A549 (cell line): ENCODE data around the gene SAAL1. TPM values are rescaled to one million over a fixed set of nuclear protein-coding genes. Genes with fewer than 3 reads are reported as not detected.

Experiments
- ATAC-seq, 2 experiments: fragments of 200-7000 bp in 1 of 2; fragments of >200 bp in 1 of 2; cut with Nextera tagmentation in 1 of 2; cut with Tn5 transposase in 1 of 2; 3 replicates each; pipeline versions ENCODE4 v1.8.0 to v1.9.1; 2018 to 2020; ENCODE audit warnings: mild to moderate bottlenecking in 1 of 2, moderate library complexity in 1 of 2
- CTCF ChIA-PET: fragments of 300-600 bp; sonication (Branson Sonifier 250); formaldehyde crosslinking; extraction: SDS; loops from one replicate; lab custom pipeline; 2021; ENCODE audit warnings: antibody characterized with exemption, inconsistent platforms; lab: Yijun Ruan, JAX
- POLR2A ChIA-PET: fragments of 350-600 bp; formaldehyde crosslinking; extraction: SDS; loops from one replicate; lab custom pipeline; 2021; ENCODE audit warnings: antibody characterized with exemption, inconsistent platforms; lab: Yijun Ruan, JAX
- DNase-seq, 2 experiments: peaks; one replicate each; pipeline versions ENCODE4 v3.0.0 to v3.0.0-alpha.2; 2011 to 2016; ENCODE audit warnings: low read depth in 1 of 2, low spot score in 1 of 2
- FAIRE-seq: peaks from 2 replicates; lab custom pipeline; 2011; peaks lifted over from hg19 to GRCh38; lab: Jason Lieb, UNC
- H3K27ac ChIP-seq, 2 experiments: fragments of >200 bp; sonication (Bioruptor Twin); formaldehyde crosslinking; 3 replicates each; pipeline ENCODE4 v1.5.1; 2016 to 2017
- H3K4me1 ChIP-seq: fragments of >200 bp; sonication (Bioruptor Twin); formaldehyde crosslinking; 3 replicates; pipeline ENCODE4 v1.6.1; 2016
- H3K4me2 ChIP-seq: fragments of >200 bp; sonication (Bioruptor Twin); formaldehyde crosslinking; 3 replicates; pipeline ENCODE4 v1.6.1; 2016
- H3K4me3 ChIP-seq: fragments of >200 bp; sonication (Bioruptor Twin); formaldehyde crosslinking; 3 replicates; pipeline ENCODE4 v1.5.1; 2016
- H3K9me3 ChIP-seq: fragments of >200 bp; sonication (Bioruptor Twin); formaldehyde crosslinking; 3 replicates; pipeline ENCODE4 v1.6.1; 2016
- BHLHE40 ChIP-seq: IDR thresholded peaks from 2 replicates; pipeline ENCODE4 v1.6.1; 2012; ENCODE audit warnings: low read depth, low read length, inconsistent platforms
- CBX2 ChIP-seq: fragments of 200-600 bp; sonication (generic); IDR thresholded peaks from 2 replicates; pipeline ENCODE4 v1.6.1; 2016; ENCODE audit warnings: low read depth, mild to moderate bottlenecking, borderline replicate concordance
- CEBPB ChIP-seq, 2 experiments: fragments of >200 bp in 1 of 2; sonication (Bioruptor Twin) in 1 of 2; formaldehyde crosslinking in 1 of 2; IDR thresholded peaks; 2 replicates each; pipeline ENCODE4 v1.6.1; 2012 to 2016
- EHMT2 ChIP-seq: fragments of 200-600 bp; sonication (generic); IDR thresholded peaks from 2 replicates; pipeline ENCODE4 v1.6.1; 2016; ENCODE audit warnings: antibody characterized with exemption, low read depth, mild to moderate bottlenecking, moderate library complexity
- GATA3 ChIP-seq: IDR thresholded peaks from 2 replicates; pipeline ENCODE4 v1.6.1; 2012; ENCODE audit warnings: borderline replicate concordance
- HEYL ChIP-seq: fragments of 250-450 bp; sonication (Bioruptor Pico); IDR thresholded peaks from 2 replicates; pipeline ENCODE4 v1.8.0; 2021; ENCODE audit warnings: mild to moderate bottlenecking, moderate library complexity
- HOXB13 ChIP-seq: fragments of 250-450 bp; sonication (Bioruptor Pico); IDR thresholded peaks from 2 replicates; pipeline ENCODE4 v1.5.0; 2020; ENCODE audit warnings: low read depth, mild to moderate bottlenecking, moderate library complexity
- JUNB ChIP-seq: fragments of >200 bp; sonication (Bioruptor Twin); formaldehyde crosslinking; IDR thresholded peaks from 2 replicates; pipeline ENCODE4 v1.6.1; 2016
- MYC ChIP-seq: IDR thresholded peaks from 2 replicates; pipeline ENCODE4 v1.6.1; 2012; ENCODE audit warnings: mild to moderate bottlenecking, inconsistent platforms, low read length, improper control_type of control experiment, borderline replicate concordance
- NFE2L2 ChIP-seq: fragments of 150-350 bp; conservative IDR thresholded peaks from 2 replicates; pipeline ENCODE4 v1.6.1; 2014; ENCODE audit warnings: low read length
- POLR2A ChIP-seq: IDR thresholded peaks from 2 replicates; pipeline ENCODE4 v1.6.1; 2012; ENCODE audit warnings: mild to moderate bottlenecking, low read length
- RAD21 ChIP-seq, 2 experiments: fragments of >200 bp in 1 of 2; sonication (Bioruptor Twin) in 1 of 2; formaldehyde crosslinking in 1 of 2; IDR thresholded peaks in 1 of 2; conservative IDR thresholded peaks in 1 of 2; 2 replicates in 1 of 2; 3 replicates in 1 of 2; pipeline ENCODE4 v1.6.1; 2012 to 2018; ENCODE audit warnings: inconsistent platforms in 1 of 2
- REST ChIP-seq: fragments of 200-600 bp; sonication (generic); IDR thresholded peaks from 2 replicates; pipeline ENCODE4 v1.6.1; 2016; ENCODE audit warnings: antibody characterized with exemption, mild to moderate bottlenecking, moderate library complexity
- TFCP2L1 ChIP-seq: fragments of 250-450 bp; sonication (Bioruptor Pico); IDR thresholded peaks from 2 replicates; pipeline ENCODE4 v1.5.0; 2021; ENCODE audit warnings: mild to moderate bottlenecking
- USF2 ChIP-seq: fragments of 450-650 bp; IDR thresholded peaks from 2 replicates; pipeline ENCODE4 v1.6.1; 2014; ENCODE audit warnings: antibody characterized with exemption
- WGBS: methylation state at CpG from one replicate; pipeline ENCODE4 v1.1.6; 2017; ENCODE audit errors: missing lambda C conversion rate; 5-methylcytosine and 5-hydroxymethylcytosine counted together
- polyA plus RNA-seq, 4 experiments: library from polyadenylated mRNA; depleted of rRNA in 3 of 4; stranded (reverse); fragments of >200 nt; fragmentation: RNase III in 1 of 4; extraction: RNeasy Plus Mini Kit Qiagen cat#74134 plus additional on column Dnase treatment in 1 of 4; gene quantifications; 2 replicates in 3 of 4; 3 replicates in 1 of 4; pipeline ENCODE4 v1.2.3, GENCODE V29; 2011 to 2017
- TF ChIP-seq, protein P1 (sequence below): IDR thresholded peaks from 2 replicates; pipeline ENCODE4 v1.6.1; 2012; ENCODE audit warnings: low read depth, borderline replicate concordance
- TF ChIP-seq, protein P2 (sequence below): fragments of 250-450 bp; sonication (Bioruptor Pico); IDR thresholded peaks from 2 replicates; pipeline ENCODE4 v1.5.0; 2020; ENCODE audit warnings: low read depth, mild to moderate bottlenecking, moderate library complexity
- TF ChIP-seq, protein P3 (sequence below): IDR thresholded peaks from 2 replicates; pipeline ENCODE4 v1.6.1; 2012
- TF ChIP-seq, protein P4 (sequence below): fragments of 150-350 bp; IDR thresholded peaks from 2 replicates; pipeline ENCODE4 v1.6.1; 2014; ENCODE audit warnings: low read depth, mild to moderate bottlenecking, low read length
- TF ChIP-seq, protein P5 (sequence below): fragments of 250-450 bp; sonication (Bioruptor Pico); IDR thresholded peaks from 2 replicates; pipeline ENCODE4 v1.5.0; 2021; ENCODE audit warnings: mild to moderate bottlenecking, moderate library complexity, borderline replicate concordance

The SAAL1 gene
- polyA plus RNA-seq, 2 of the 4 experiments (the other 2 are of a cell fraction), result 46.5 to 56.3 TPM

- Histone ChIP-seq H3K4me2 (no peak overlapping the region), H3K4me1 (no peaks in the 10 kb centered on the region), H3K9me3 (no peaks in the 10 kb centered on the region), H3K4me3 (no peak overlapping the region), H3K27ac (no peak overlapping the region)
- ATAC-seq (no peak), FAIRE-seq (no peak), DNase-seq (no peak)
- TF ChIP-seq CBX2 (no peak), TFCP2L1 (no peak), MYC (no peak), HOXB13 (CRISPR knock-in tag) (no peak), BHLHE40 (no peak), JUNB (no peak), HEYL (CRISPR knock-in tag) (no peak), USF2 (no peak), REST (no peak), RAD21 (conservative IDR thresholded peaks at IDR 0.05 in 1 of 2, IDR thresholded peaks at IDR 0.05 in 1 of 2) (no peak), EHMT2 (no peak), CEBPB (IDR thresholded peaks at IDR 0.05) (no peak), POLR2A (no peak), GATA3 (no peak), NFE2L2 (no peak)
- TF ChIP-seq, protein P1, sequence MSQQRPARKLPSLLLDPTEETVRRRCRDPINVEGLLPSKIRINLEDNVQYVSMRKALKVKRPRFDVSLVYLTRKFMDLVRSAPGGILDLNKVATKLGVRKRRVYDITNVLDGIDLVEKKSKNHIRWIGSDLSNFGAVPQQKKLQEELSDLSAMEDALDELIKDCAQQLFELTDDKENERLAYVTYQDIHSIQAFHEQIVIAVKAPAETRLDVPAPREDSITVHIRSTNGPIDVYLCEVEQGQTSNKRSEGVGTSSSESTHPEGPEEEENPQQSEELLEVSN, result no peak
- TF ChIP-seq, protein P2, sequence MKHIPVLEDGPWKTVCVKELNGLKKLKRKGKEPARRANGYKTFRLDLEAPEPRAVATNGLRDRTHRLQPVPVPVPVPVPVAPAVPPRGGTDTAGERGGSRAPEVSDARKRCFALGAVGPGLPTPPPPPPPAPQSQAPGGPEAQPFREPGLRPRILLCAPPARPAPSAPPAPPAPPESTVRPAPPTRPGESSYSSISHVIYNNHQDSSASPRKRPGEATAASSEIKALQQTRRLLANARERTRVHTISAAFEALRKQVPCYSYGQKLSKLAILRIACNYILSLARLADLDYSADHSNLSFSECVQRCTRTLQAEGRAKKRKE (CRISPR knock-in tag), result no peak
- TF ChIP-seq, protein P3, sequence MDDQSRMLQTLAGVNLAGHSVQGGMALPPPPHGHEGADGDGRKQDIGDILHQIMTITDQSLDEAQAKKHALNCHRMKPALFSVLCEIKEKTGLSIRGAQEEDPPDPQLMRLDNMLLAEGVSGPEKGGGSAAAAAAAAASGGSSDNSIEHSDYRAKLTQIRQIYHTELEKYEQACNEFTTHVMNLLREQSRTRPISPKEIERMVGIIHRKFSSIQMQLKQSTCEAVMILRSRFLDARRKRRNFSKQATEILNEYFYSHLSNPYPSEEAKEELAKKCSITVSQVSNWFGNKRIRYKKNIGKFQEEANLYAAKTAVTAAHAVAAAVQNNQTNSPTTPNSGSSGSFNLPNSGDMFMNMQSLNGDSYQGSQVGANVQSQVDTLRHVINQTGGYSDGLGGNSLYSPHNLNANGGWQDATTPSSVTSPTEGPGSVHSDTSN, result no peak
- TF ChIP-seq, protein P4, sequence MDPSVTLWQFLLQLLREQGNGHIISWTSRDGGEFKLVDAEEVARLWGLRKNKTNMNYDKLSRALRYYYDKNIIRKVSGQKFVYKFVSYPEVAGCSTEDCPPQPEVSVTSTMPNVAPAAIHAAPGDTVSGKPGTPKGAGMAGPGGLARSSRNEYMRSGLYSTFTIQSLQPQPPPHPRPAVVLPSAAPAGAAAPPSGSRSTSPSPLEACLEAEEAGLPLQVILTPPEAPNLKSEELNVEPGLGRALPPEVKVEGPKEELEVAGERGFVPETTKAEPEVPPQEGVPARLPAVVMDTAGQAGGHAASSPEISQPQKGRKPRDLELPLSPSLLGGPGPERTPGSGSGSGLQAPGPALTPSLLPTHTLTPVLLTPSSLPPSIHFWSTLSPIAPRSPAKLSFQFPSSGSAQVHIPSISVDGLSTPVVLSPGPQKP, result no peak
- TF ChIP-seq, protein P5, sequence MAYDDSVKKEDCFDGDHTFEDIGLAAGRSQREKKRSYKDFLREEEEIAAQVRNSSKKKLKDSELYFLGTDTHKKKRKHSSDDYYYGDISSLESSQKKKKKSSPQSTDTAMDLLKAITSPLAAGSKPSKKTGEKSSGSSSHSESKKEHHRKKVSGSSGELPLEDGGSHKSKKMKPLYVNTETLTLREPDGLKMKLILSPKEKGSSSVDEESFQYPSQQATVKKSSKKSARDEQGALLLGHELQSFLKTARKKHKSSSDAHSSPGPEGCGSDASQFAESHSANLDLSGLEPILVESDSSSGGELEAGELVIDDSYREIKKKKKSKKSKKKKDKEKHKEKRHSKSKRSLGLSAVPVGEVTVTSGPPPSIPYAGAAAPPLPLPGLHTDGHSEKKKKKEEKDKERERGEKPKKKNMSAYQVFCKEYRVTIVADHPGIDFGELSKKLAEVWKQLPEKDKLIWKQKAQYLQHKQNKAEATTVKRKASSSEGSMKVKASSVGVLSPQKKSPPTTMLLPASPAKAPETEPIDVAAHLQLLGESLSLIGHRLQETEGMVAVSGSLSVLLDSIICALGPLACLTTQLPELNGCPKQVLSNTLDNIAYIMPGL (CRISPR knock-in tag), result no peak
- POLR2A ChIA-PET, result no interaction called here
- CTCF ChIA-PET, result interaction anchor here (1.0 to 1.6 kb wide), 2 partner anchors 52 to 96 kb away, joined by 3 to 4 read pairs; no protein-coding TSS in a partner anchor
- WGBS, result 65% methylated on average over 5 of the region's 5 CpGs
These were observed 42.8 kb downstream of the SAAL1 start for GRCh38 chr11:18063125-18063524.
